ENCODE measurements around the gene GSTM3.

GRCh38 chr1:109716121-109716520 lies 24.7 kb downstream of the GSTM3 start:
- TF ChIP-seq CTCF (IDR thresholded peaks at IDR 0.05; ENCODE audit: low read length) (no peak), EZH2 (IDR thresholded peaks at IDR 0.05; ENCODE audit: borderline replicate concordance, low read length) (no peak)

All from OCI-LY1 (cell line).